ENCODE data around the gene B4GALT4.

The B4GALT4 gene

GRCh38 chr3:119206611-119207511, 33.8 kb downstream of the B4GALT4 start:
- Histone ChIP-seq H3F3A (ENCODE audit: low read depth) (no peaks in the 10 kb centered on the region), H2AFZ (ENCODE audit: low read length) (no peak overlapping the region), H3K4me1 (ENCODE audit: insufficient read depth, low read length, poor library complexity, severe bottlenecking) (no peaks in the 10 kb centered on the region), H4K20me1 (ENCODE audit: insufficient read depth, low read length, poor library complexity, severe bottlenecking) (no peaks in the 10 kb centered on the region), H3K4me3 (ENCODE audit: low read length, poor library complexity, severe bottlenecking) (no peak overlapping the region), H3K9me2 (replicated peaks; ENCODE audit: low read depth, low read length) (no peaks in the 10 kb centered on the region), H3K79me2 (ENCODE audit: insufficient read depth, low read length) (no peaks in the 10 kb centered on the region), H3K9me3 (ENCODE audit: insufficient read depth, low read depth, low read length) (no peaks in the 10 kb centered on the region), H3K4me2 (ENCODE audit: low read depth, low read length, poor library complexity, severe bottlenecking) (no peak overlapping the region), H3K27me3 (ENCODE audit: insufficient read depth, low read length, poor library complexity, severe bottlenecking) (no peaks in the 10 kb centered on the region), H3K36me3 (ENCODE audit: insufficient read depth, low read length) (peaks cover 23% of the 10 kb centered on the region; the same call in 1 of the 2 replicates), H3K9ac (ENCODE audit: low read depth, low read length, poor library complexity, severe bottlenecking) (no peak overlapping the region)
- TF ChIP-seq CTCF (conservative IDR thresholded peaks at IDR 0.05; ENCODE audit: low read length) (no peak), EZH2phosphoT487 (IDR thresholded peaks at IDR 0.05; ENCODE audit: borderline replicate concordance) (no peak)

DNA sequence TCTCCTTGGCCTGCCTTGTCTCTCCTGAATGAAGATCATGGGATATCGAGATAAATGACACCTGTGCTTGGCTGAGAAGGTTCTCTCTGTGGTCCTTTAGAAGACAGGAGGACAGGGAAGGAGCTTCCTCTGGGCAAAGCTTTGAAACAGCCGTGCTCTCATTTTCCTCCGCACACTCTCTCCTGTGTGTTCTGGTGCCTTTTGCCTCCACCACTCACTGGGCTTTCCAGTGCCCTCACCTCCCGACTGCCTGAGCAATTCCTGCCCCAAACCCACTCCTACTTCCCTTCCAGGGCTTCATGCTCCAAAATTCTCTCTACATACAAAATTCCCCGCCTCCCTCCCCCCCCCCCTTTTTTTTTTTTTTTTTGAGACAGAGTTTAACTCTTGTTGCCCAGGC, 35.0 kb downstream of the B4GALT4 start:
- Histone ChIP-seq H3K9me2 (replicated peaks; ENCODE audit: low read depth, low read length) (no peaks in the 10 kb centered on the region), H3K9me3 (ENCODE audit: insufficient read depth, low read depth, low read length) (no peaks in the 10 kb centered on the region), H3K4me2 (ENCODE audit: low read depth, low read length, poor library complexity, severe bottlenecking) (no peak overlapping the region), H3K4me1 (ENCODE audit: insufficient read depth, low read length, poor library complexity, severe bottlenecking) (no peaks in the 10 kb centered on the region), H3F3A (ENCODE audit: low read depth) (no peaks in the 10 kb centered on the region), H3K79me2 (ENCODE audit: insufficient read depth, low read length) (no peaks in the 10 kb centered on the region), H3K27me3 (ENCODE audit: insufficient read depth, low read length, poor library complexity, severe bottlenecking) (no peaks in the 10 kb centered on the region), H3K36me3 (ENCODE audit: insufficient read depth, low read length) (peaks cover 15% of the 10 kb centered on the region; the same call in 1 of the 2 replicates), H4K20me1 (ENCODE audit: insufficient read depth, low read length, poor library complexity, severe bottlenecking) (no peaks in the 10 kb centered on the region), H2AFZ (ENCODE audit: low read length) (no peak overlapping the region), H3K9ac (ENCODE audit: low read depth, low read length, poor library complexity, severe bottlenecking) (no peak overlapping the region), H3K4me3 (ENCODE audit: low read length, poor library complexity, severe bottlenecking) (no peak overlapping the region)
- TF ChIP-seq EZH2phosphoT487 (IDR thresholded peaks at IDR 0.05; ENCODE audit: borderline replicate concordance) (no peak), CTCF (conservative IDR thresholded peaks at IDR 0.05; ENCODE audit: low read length) (no peak)

DNA sequence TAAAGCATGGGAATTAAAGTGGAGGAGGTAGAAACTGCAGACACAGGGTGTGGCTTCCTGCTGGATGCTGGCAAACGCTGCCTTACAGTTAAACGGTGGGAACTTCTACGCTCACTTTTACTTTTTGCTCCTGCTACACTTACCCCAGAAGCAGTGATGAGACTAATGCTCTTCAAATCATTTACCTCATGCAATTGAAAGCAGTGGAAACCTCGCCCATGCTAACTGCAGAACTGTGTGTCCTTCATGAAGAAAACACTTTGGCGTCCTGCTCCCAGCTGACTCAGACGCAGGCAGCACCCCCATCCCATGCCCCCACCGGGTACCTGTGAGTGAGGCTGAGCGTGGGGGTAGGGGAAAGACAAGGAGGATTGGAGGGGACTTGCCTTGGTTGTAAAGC, 35.5 kb downstream of the B4GALT4 start:
- Histone ChIP-seq H3F3A (ENCODE audit: low read depth) (no peaks in the 10 kb centered on the region), H3K4me1 (ENCODE audit: insufficient read depth, low read length, poor library complexity, severe bottlenecking) (no peaks in the 10 kb centered on the region), H3K27me3 (ENCODE audit: insufficient read depth, low read length, poor library complexity, severe bottlenecking) (no peaks in the 10 kb centered on the region), H3K79me2 (ENCODE audit: insufficient read depth, low read length) (no peaks in the 10 kb centered on the region), H3K9me3 (ENCODE audit: insufficient read depth, low read depth, low read length) (no peaks in the 10 kb centered on the region), H2AFZ (ENCODE audit: low read length) (no peak overlapping the region), H3K9ac (ENCODE audit: low read depth, low read length, poor library complexity, severe bottlenecking) (no peak overlapping the region), H3K4me3 (ENCODE audit: low read length, poor library complexity, severe bottlenecking) (no peak overlapping the region), H3K4me2 (ENCODE audit: low read depth, low read length, poor library complexity, severe bottlenecking) (no peak overlapping the region), H4K20me1 (ENCODE audit: insufficient read depth, low read length, poor library complexity, severe bottlenecking) (no peaks in the 10 kb centered on the region), H3K36me3 (ENCODE audit: insufficient read depth, low read length) (peaks cover 12% of the 10 kb centered on the region; the same call in 1 of the 2 replicates), H3K9me2 (replicated peaks; ENCODE audit: low read depth, low read length) (no peaks in the 10 kb centered on the region)
- TF ChIP-seq CTCF (conservative IDR thresholded peaks at IDR 0.05; ENCODE audit: low read length) (no peak), EZH2phosphoT487 (IDR thresholded peaks at IDR 0.05; ENCODE audit: borderline replicate concordance) (no peak)
